ENCODE data around the gene ZNF710. TPM values are rescaled to one million over a fixed set of nuclear protein-coding genes. Genes with fewer than 3 reads are reported as not detected.

Gene ZNF710
- total and polyA plus RNA-seq, 2 of the 4 experiments (the other 2 are of a cell fraction), result 7.6 to 8.2 TPM

- H3K18ac ChIP-seq (ENCODE audit: low read depth, low read length), result no peak overlapping the region
- H3K9me3 ChIP-seq (ENCODE audit: control insufficient read depth, insufficient read depth, low read length), result no peaks in the 10 kb centered on the region
- DNase-seq, result no peak
- H3K23ac ChIP-seq (ENCODE audit: low read depth, low read length), result no peak overlapping the region
- H3K36me3 ChIP-seq (ENCODE audit: control insufficient read depth, insufficient read depth, low read length), result peaks cover 43% of the 10 kb centered on the region
- no peak overlapping the region for H2AFZ ChIP-seq (replicated peaks; ENCODE audit: low read length, poor library complexity)
- H2BK20ac ChIP-seq (ENCODE audit: low read depth, low read length), result no peak overlapping the region
- dilution Hi-C loops (cut with HindIII; ENCODE audit: low sequenced_read_pairs, unreplicated experiment), result no loop called here
- no peak overlapping the region for H3K4me2 ChIP-seq (ENCODE audit: low read depth, low read length)
- BruUV-seq (replicated peaks), result no TSS peak
- no peak overlapping the region for H3K4me3 ChIP-seq (ENCODE audit: insufficient read depth, low read depth, low read length)
- no peak overlapping the region for H2BK120ac ChIP-seq (ENCODE audit: low read depth, low read length)
- no peaks in the 10 kb centered on the region for H3K9me1 ChIP-seq (ENCODE audit: insufficient read depth, low read length)
- no peaks in the 10 kb centered on the region for H3K27me3 ChIP-seq (ENCODE audit: control insufficient read depth, insufficient read depth, low read length)
- H3K9ac ChIP-seq (ENCODE audit: low read depth, low read length), result no peak overlapping the region
- H3K4ac ChIP-seq (ENCODE audit: low read depth, low read length), result no peak overlapping the region
- H4K91ac ChIP-seq (ENCODE audit: insufficient read depth, low read depth, low read length), result no peak overlapping the region
- POLR2A ChIA-PET (ENCODE audit: unreplicated experiment), result interaction anchor here (0.6 kb wide), 1 partner anchor 70 kb away, joined by 4 read pairs; no protein-coding TSS in a partner anchor
- no peak overlapping the region for H2AK9ac ChIP-seq (replicated peaks; ENCODE audit: low read depth, low read length, poor library complexity)
- in situ Hi-C loops (cut with MboI; ENCODE audit: low sequenced_read_pairs), result no loop called here
- no peak overlapping the region for H2BK5ac ChIP-seq (ENCODE audit: low read depth, low read length, poor library complexity, severe bottlenecking)
- no peak overlapping the region for H3K27ac ChIP-seq (ENCODE audit: insufficient read depth, low read length)
- no peak overlapping the region for H4K8ac ChIP-seq (ENCODE audit: low read depth in 2 of 2, low read length in 2 of 2)
- no peaks in the 10 kb centered on the region; a peak in 1 of 4 replicates for H3K79me1 ChIP-seq (ENCODE audit: low read depth in 1 of 2, low read length in 2 of 2)
- H2BK15ac ChIP-seq (ENCODE audit: low read depth, low read length), result no peak overlapping the region
- peak; percentile 30 for ATAC-seq (ENCODE audit: low read depth)
- H3K56ac ChIP-seq (ENCODE audit: extremely low read depth, insufficient read depth, low read length), result no peak overlapping the region
- intact Hi-C loops (cut with micrococcal nuclease), result loop anchor here (10.0 kb wide), 1 partner anchor 143 kb away; no protein-coding TSS in a partner anchor
- peaks cover 4% of the 10 kb centered on the region; the same call in 1 of the 2 replicates for H3K4me1 ChIP-seq (ENCODE audit: control insufficient read depth, insufficient read depth, low read length)
- H2AK5ac ChIP-seq (ENCODE audit: low read depth, low read length), result no peak overlapping the region
- CTCF ChIA-PET, result no interaction called here
- no peak overlapping the region for H3K14ac ChIP-seq (replicated peaks; ENCODE audit: low read depth, low read length)
- H4K5ac ChIP-seq (ENCODE audit: low read depth, low read length), result no peak overlapping the region
- WGBS, 2 experiments (ENCODE audit: extremely low coverage in 2 of 2, insufficient read length in 1 of 2), result 0% methylated on average over 1 of the region's 9 CpGs; no CpG with 5 or more reads in 1 of the 2 experiments
- H4K20me1 ChIP-seq (ENCODE audit: insufficient read depth, low read length), result 0 out of 2 replicates have a peak, but pooled peaks cover 7% of the 10 kb centered on the region
- TF ChIP-seq MAZ (IDR thresholded peaks at IDR 0.05; ENCODE audit: borderline replicate concordance, low read depth, low read length) (no peak), RAD21 (IDR thresholded peaks at IDR 0.05; ENCODE audit: low read length) (no peak), NFE2L2 (IDR thresholded peaks at IDR 0.05; ENCODE audit: low read depth, low read length) (no peak), ELK1 (IDR thresholded peaks at IDR 0.05; ENCODE audit: borderline replicate concordance, low read depth, low read length) (no peak), FOS (IDR thresholded peaks at IDR 0.05; ENCODE audit: low read depth, low read length) (no peak), BHLHE40 (IDR thresholded peaks at IDR 0.05; ENCODE audit: low read depth, low read length) (no peak), RFX5 (IDR thresholded peaks at IDR 0.05; ENCODE audit: low read depth, low read length) (no peak), CTCF (conservative IDR thresholded peaks at IDR 0.05; ENCODE audit: low read depth, low read length) (no peak), SMC3 (IDR thresholded peaks at IDR 0.05; ENCODE audit: low read depth, low read length) (no peak), RCOR1 (IDR thresholded peaks at IDR 0.05; ENCODE audit: insufficient replicate concordance, low read length) (no peak), CEBPB (IDR thresholded peaks at IDR 0.05; ENCODE audit: low read depth, low read length) (no peak), MXI1 (IDR thresholded peaks at IDR 0.05; ENCODE audit: borderline replicate concordance, low read depth, low read length) (no peak), POLR2A (IDR thresholded peaks at IDR 0.05; ENCODE audit: low read depth, low read length) (no peak), USF2 (IDR thresholded peaks at IDR 0.05; ENCODE audit: low read depth, low read length) (no peak), CHD1 (IDR thresholded peaks at IDR 0.05; ENCODE audit: low read depth, low read length) (no peak), MAFK (IDR thresholded peaks at IDR 0.05; ENCODE audit: low read depth, low read length) (no peak)
These were observed 81.1 kb downstream of the ZNF710 start for GRCh38 chr15:90082140-90082715.
